Liver (tissue), 9 donors: ENCODE data around the gene SRC. TPM values are rescaled to one million over a fixed set of nuclear protein-coding genes. Genes with fewer than 3 reads are reported as not detected.

ENCODE experiments used
- DNase-seq: peaks from one replicate; pipeline ENCODE4 v3.0.0-alpha.2; 2017; ENCODE audit warnings: low spot score
- H3K27ac ChIP-seq, 2 donors: one replicate each; pipeline ENCODE4 v1.7.0; 2013; ENCODE audit warnings: inconsistent platforms in 2 of 2, low read length in 2 of 2, control low read depth in 1 of 2, low read depth in 1 of 2, mild to moderate bottlenecking in 1 of 2
- H3K27me3 ChIP-seq, 4 donors: one replicate each; pipeline versions ENCODE4 v1.6.1 to v1.7.0; 2013; ENCODE audit warnings: low read length in 3 of 4, inconsistent platforms in 1 of 4, mild to moderate bottlenecking in 1 of 4, moderate library complexity in 1 of 4; ENCODE audit not compliant: control insufficient read depth in 4 of 4, insufficient read depth in 4 of 4
- H3K36me3 ChIP-seq, 4 donors: one replicate each; pipeline versions ENCODE4 v1.6.1 to v1.7.0; 2013; ENCODE audit warnings: low read length in 3 of 4, mild to moderate bottlenecking in 3 of 4, low read depth in 1 of 4, moderate library complexity in 1 of 4; ENCODE audit not compliant: control insufficient read depth in 4 of 4, insufficient read depth in 3 of 4
- H3K4me1 ChIP-seq, 4 donors: one replicate each; pipeline versions ENCODE4 v1.6.1 to v1.7.0; 2013; ENCODE audit warnings: low read length in 3 of 4, mild to moderate bottlenecking in 3 of 4, moderate library complexity in 1 of 4; ENCODE audit not compliant: control insufficient read depth in 4 of 4, insufficient read depth in 4 of 4
- H3K4me3 ChIP-seq, 3 donors: one replicate each; pipeline versions ENCODE4 v1.6.1 to v1.7.0; 2013; ENCODE audit warnings: low read length in 3 of 3, control low read depth in 1 of 3, low read depth in 1 of 3, mild to moderate bottlenecking in 1 of 3
- H3K9ac ChIP-seq, 2 donors: one replicate each; pipeline ENCODE4 v1.7.0; 2013; ENCODE audit warnings: low read length in 2 of 2, mild to moderate bottlenecking in 2 of 2, moderate library complexity in 2 of 2, control low read depth in 1 of 2, low read depth in 1 of 2
- H3K9me3 ChIP-seq, 4 donors: one replicate each; pipeline versions ENCODE4 v1.6.1 to v1.7.0; 2013; ENCODE audit warnings: low read length in 3 of 4; ENCODE audit not compliant: control insufficient read depth in 4 of 4
- CTCF ChIP-seq: fragments of 150-350 bp; IDR thresholded peaks from 2 replicates; pipeline ENCODE4 v1.5.1; 2017; ENCODE audit warnings: improper control_type of control experiment, low read depth, low read length; ENCODE audit not compliant: missing input control
- FOXA1 ChIP-seq: IDR thresholded peaks from 2 replicates; pipeline ENCODE4 v1.6.1; 2016; ENCODE audit warnings: antibody characterized with exemption
- FOXA2 ChIP-seq: IDR thresholded peaks from 2 replicates; pipeline ENCODE4 v1.6.1; 2016; ENCODE audit warnings: antibody characterized with exemption
- GABPA ChIP-seq, 2 donors: IDR thresholded peaks in 1 of 2; conservative IDR thresholded peaks in 1 of 2; 2 replicates each; pipeline ENCODE4 v1.6.1; 2016; ENCODE audit warnings: antibody characterized with exemption in 2 of 2, mild to moderate bottlenecking in 1 of 2, moderate library complexity in 1 of 2
- HNF4A ChIP-seq, 2 donors: conservative IDR thresholded peaks; 2 replicates each; pipeline ENCODE4 v1.6.1; 2016; ENCODE audit warnings: antibody characterized with exemption in 2 of 2, mild to moderate bottlenecking in 2 of 2
- HNF4G ChIP-seq: IDR thresholded peaks from 2 replicates; pipeline ENCODE4 v1.6.1; 2016; ENCODE audit warnings: antibody characterized with exemption
- JUND ChIP-seq, 2 donors: IDR thresholded peaks; 2 replicates each; pipeline ENCODE4 v1.6.1; 2016; ENCODE audit warnings: antibody characterized with exemption in 2 of 2
- MAX ChIP-seq: IDR thresholded peaks from 2 replicates; pipeline ENCODE4 v1.6.1; 2016; ENCODE audit warnings: antibody characterized with exemption
- NR2F2 ChIP-seq: IDR thresholded peaks from 2 replicates; pipeline ENCODE4 v1.6.1; 2016; ENCODE audit warnings: antibody characterized with exemption
- RAD21 ChIP-seq, 2 donors: IDR thresholded peaks; 2 replicates each; pipeline ENCODE4 v1.6.1; 2016; ENCODE audit warnings: antibody characterized with exemption in 2 of 2, mild to moderate bottlenecking in 2 of 2
- REST ChIP-seq: IDR thresholded peaks from 2 replicates; pipeline ENCODE4 v1.6.1; 2016; ENCODE audit warnings: antibody characterized with exemption, mild to moderate bottlenecking
- RXRA ChIP-seq, 2 donors: IDR thresholded peaks; 2 replicates each; pipeline ENCODE4 v1.6.1; 2017 to 2018; ENCODE audit warnings: antibody characterized with exemption in 2 of 2, mild to moderate bottlenecking in 1 of 2
- YY1 ChIP-seq: IDR thresholded peaks from 2 replicates; pipeline ENCODE4 v1.6.1; 2016; ENCODE audit warnings: antibody characterized with exemption, mild to moderate bottlenecking
- ZBTB33 ChIP-seq: IDR thresholded peaks from 2 replicates; pipeline ENCODE4 v1.6.1; 2016; ENCODE audit warnings: antibody characterized with exemption
- WGBS: extraction: QIAGEN DNeasy Blood & Tissue Kit; methylation state at CpG from one replicate; pipeline ENCODE4 v1.1.7; 2013; 5-methylcytosine and 5-hydroxymethylcytosine counted together
- polyA plus RNA-seq, 2 donors: library from polyadenylated mRNA; stranded (reverse) in 1 of 2; unstranded in 1 of 2; fragments of 200-250 nt in 1 of 2; fragments of >200 nt in 1 of 2; fragmentation: Nextera tagmentation in 1 of 2; extraction: Ambion mirVana in 1 of 2; gene quantifications; one replicate each; pipeline versions ENCODE4 v1.2.1 to v1.2.3, GENCODE V29; 2013 to 2015
- total RNA-seq, 2 donors: library from RNA; depleted of rRNA; stranded (reverse); fragments of >200 nt; gene quantifications; one replicate each; pipeline ENCODE4 v1.2.3, GENCODE V29; 2014
- donor health status: healthy.
- donor health status: healthy.
- donor health status: healthy.
- donor health status: healthy.
- donor health status: healthy.

Gene SRC
- total and polyA plus RNA-seq, 4 donors, result 3.3 to 21.2 (median 5.4) TPM

- TF ChIP-seq FOXA1 (no peak), CTCF (peak; percentile 95), RAD21 (IDR thresholded peaks at IDR 0.05) (peak; percentile 63 to 79), MAX (no peak)
- H3K4me3 ChIP-seq, result peak overlapping the region in 1 of 3 donors; percentile 43
- H3K4me1 ChIP-seq, result peaks cover 2 to 12% (median 9%) of the 10 kb centered on the region in 4 donors
- H3K27ac ChIP-seq, result no peak overlapping the region
- no peaks in the 10 kb centered on the region for H3K36me3 ChIP-seq
- WGBS, result 12% methylated on average over 42 of the region's 42 CpGs
- no peak overlapping the region for H3K9ac ChIP-seq
- no peaks in the 10 kb centered on the region for H3K27me3 ChIP-seq
- no peaks in the 10 kb centered on the region for H3K9me3 ChIP-seq
- DNase-seq, result peak; percentile 86
These were observed 38.8 kb downstream of the SRC start for GRCh38 chr20:37384683-37385174.

GRCh38 chr20:37385176-37385575 lies 39.2 kb downstream of the SRC start:
- no peak overlapping the region for H3K9ac ChIP-seq
- no peaks in the 10 kb centered on the region for H3K9me3 ChIP-seq
- peaks cover 2 to 12% (median 8%) of the 10 kb centered on the region in 4 donors for H3K4me1 ChIP-seq
- no peaks in the 10 kb centered on the region for H3K36me3 ChIP-seq
- H3K27me3 ChIP-seq, result no peaks in the 10 kb centered on the region
- no peak overlapping the region for H3K4me3 ChIP-seq
- no peak for DNase-seq
- TF ChIP-seq HNF4A (conservative IDR thresholded peaks at IDR 0.05) (no peak), NR2F2 (no peak), JUND (IDR thresholded peaks at IDR 0.05) (no peak), YY1 (no peak), FOXA2 (no peak), HNF4G (no peak), MAX (no peak), REST (no peak), CTCF (no peak), GABPA (IDR thresholded peaks at IDR 0.05 in 1 of 2, conservative IDR thresholded peaks at IDR 0.05 in 1 of 2) (no peak), RXRA (IDR thresholded peaks at IDR 0.05) (no peak), ZBTB33 (no peak)
- WGBS, result 86% methylated on average over 17 of the region's 17 CpGs
- H3K27ac ChIP-seq, result no peak overlapping the region
